HG03039 (cell line): ENCODE data around the gene RBM10.

Experiments used
- ATAC-seq: cut with Tn5 transposase; IDR thresholded peaks from one replicate; pipeline ENCODE4 v1.9.1; 2021; ENCODE audit warnings: mild to moderate bottlenecking, moderate library complexity; ENCODE audit not compliant: unreplicated experiment

Gene RBM10

DNA sequence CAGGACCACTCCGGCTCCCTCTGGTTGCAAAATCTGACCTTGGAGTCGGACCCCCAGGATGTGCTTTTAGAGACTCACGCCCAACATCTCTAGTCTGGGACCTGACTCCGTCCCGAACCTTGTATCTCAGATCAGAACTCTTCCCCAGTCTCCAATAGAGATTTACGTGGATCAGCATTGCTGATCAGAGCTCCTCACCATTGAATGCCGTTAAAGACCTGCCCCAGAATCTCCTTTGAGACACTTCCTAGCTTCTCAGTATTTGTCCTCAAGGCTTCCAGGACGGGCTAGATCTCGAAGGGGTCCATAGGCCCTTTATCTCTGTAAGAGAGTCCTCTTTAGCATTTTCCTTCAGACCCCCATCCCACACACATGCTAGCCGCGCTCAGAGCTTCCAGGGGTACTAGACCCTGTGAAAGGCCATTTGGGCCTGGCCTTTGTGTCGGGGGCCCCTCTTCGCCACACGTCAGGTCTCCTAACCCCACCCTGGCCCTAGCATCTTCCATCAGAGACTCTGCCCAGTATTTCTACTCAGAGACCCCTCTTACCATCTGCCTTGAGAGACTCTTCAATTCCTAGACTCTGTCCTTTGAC, 49.3 kb downstream of the RBM10 start:
- ATAC-seq: no peak

DNA sequence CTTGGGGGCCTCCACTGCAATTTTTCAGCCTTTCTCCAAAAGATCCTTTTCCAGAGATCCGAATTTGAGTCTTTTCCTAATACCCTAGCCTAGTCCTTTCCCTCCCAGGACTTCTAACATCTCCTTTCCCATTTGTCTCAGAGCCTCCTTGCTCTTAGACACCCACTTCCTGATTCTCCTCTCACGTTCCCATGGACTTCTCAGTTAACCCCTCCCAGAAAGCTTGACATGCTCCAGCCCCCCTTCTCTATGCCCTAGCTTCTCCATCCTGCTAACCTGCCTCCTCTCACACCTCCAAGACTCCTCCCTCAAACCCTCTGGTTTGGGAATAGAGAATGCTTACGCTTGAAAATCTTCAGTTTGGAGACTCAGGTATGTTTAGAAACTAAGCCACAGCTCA, 51.1 kb downstream of the RBM10 start:
- ATAC-seq: no peak

DNA sequence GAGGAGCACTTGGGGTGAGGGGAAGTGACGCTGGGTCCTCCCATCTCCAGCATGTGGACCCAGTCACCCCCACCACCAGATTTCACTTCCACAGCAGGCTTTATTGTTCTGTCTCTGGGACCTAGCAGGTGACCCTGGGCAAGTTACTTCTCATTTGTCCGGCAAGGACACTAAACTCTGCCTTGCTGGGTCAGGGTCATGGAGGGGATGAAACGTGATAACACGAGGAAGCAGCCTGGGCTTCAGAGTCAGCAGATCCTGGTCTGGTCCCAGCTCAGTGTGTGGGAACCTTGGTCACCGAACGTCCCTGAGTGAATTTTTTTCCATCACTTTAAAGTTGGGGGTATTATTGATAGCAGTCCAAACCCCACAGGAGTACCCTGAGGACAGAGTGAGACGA, 52.5 kb downstream of the RBM10 start:
- no peak for ATAC-seq

DNA sequence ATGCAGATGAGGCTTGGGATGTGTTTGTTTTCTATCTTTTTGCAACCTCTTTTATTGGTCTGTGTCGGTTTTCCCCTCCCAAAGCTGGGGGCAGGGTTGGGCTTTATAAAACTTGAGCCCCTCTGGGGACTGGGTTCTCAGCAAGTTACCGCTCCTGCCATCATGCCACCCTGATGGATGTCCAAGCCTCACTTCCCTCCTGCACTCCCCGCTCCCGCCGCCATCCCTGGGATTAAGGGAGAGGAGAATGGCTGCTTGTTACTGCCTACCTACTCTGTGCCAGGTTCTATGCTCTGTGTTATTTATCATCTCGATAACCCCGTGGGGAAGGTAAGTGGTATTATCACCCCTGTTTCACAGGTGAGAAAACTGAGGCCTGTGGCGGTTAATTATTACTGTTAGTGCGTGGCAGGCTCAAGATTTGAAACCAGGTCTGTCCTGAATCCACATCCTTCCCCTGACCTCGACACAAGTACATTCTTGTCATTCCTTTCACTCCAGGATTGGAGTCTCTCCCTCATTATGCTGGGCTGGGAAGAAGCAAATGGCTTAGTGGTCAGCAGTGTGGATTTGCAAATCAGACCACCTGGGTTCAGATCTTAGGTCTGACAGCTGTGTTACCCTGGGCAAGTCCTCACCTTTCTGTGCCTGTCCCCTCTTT, 53.1 kb downstream of the RBM10 start:
- no peak for ATAC-seq

DNA sequence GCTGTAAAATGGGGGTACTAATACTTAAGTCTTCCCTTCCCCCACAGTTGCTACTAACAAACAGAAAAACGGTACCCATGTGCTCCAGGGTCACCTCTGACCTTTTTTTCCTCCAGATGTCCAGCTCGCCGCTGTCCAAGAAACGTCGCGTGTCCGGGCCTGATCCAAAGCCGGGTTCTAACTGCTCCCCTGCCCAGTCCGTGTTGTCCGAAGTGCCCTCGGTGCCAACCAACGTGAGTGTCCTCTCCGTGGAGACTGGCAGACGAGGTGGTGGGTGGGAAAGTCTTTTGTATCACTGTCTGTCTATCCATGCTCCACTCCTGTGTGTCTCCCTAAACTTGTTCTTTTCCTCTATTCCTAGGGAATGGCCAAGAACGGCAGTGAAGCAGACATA, 53.7 kb downstream of the RBM10 start:
- ATAC-seq: no peak

DNA sequence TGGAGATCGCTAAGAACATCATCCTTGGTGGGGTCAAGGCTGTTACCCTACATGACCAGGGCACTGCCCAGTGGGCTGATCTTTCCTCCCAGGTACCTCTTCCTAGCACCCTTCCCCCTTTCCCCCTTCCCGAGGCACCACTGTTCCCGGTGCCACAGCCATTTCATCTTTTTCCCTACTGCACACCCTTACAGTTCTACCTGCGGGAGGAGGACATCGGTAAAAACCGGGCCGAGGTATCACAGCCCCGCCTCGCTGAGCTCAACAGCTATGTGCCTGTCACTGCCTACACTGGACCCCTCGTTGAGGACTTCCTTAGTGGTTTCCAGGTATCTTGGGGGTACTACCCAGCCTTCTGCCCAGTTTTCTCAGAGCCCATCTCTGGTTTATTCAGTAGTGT, 54.3 kb downstream of the RBM10 start:
- ATAC-seq: no peak

DNA sequence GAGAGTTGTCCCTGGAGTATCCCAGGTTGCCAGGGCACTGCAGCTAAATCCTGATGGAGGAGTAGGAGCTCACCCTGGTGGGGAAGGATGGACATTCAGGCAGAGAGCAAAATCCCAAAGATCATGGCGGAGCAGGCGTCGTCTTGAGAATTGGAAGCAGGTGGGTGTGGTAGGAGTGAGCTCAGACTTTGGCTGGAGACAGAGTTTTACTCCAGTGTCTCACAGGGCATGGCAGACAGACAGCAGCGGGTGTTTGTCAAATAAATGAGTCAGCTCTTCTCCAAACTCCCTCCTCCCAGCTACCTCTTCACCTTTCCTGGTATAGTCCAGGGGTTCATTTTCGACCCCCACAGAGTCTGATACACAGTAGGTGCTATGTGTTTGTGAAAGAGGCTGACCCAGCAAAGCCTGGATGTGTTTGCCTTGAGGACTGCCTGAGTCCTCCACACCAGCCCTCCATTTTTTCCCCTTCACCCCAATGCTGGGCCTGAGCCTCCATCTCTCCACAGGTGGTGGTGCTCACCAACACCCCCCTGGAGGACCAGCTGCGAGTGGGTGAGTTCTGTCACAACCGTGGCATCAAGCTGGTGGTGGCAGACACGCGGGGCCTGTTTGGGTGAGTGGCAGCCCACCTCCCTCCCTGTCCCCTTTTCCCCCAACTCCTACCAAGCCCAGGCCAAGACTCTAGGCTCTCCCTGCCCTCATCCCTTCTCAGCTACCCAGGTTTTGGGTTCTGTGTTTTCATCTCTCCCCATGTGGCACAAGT, 55.5 kb downstream of the RBM10 start:
- no peak for ATAC-seq

DNA sequence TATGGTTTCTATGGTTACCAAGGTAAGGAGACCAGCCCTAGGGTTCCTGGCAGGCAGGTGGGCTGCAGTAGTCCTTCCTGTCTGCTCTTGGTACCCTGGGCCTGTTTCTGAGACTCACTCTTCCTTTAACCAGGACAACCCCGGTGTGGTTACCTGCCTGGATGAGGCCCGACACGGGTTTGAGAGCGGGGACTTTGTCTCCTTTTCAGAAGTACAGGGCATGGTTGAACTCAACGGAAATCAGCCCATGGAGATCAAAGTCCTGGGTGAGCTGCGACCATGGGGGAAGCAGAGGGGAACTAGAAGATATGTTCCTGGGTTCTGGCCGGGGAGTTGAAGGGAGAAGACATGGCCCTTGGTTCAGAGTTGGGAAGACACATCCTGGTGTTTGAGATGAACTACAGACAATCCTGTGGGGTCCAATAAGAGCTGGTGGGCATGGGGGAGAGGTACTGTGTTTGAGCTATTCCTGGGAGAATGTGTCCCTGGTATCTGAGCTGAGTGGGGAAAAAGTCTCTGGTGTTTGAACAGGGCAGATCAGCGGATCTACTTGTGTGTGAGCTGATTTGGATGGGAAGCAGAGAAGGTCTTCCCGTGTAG, 56.4 kb downstream of the RBM10 start:
- no peak for ATAC-seq

DNA sequence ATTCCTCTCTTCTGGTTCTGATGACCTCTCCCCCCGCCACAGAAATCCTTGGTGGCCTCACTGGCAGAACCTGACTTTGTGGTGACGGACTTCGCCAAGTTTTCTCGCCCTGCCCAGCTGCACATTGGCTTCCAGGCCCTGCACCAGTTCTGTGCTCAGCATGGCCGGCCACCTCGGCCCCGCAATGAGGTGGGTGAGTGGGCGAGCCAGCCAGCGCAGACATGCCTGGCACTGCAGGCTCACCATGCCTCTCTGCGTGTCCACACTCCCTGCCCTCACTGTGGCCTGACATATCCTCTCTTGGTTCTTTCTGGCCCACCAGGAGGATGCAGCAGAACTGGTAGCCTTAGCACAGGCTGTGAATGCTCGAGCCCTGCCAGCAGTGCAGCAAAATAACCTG, 57.3 kb downstream of the RBM10 start:
- no peak for ATAC-seq

DNA sequence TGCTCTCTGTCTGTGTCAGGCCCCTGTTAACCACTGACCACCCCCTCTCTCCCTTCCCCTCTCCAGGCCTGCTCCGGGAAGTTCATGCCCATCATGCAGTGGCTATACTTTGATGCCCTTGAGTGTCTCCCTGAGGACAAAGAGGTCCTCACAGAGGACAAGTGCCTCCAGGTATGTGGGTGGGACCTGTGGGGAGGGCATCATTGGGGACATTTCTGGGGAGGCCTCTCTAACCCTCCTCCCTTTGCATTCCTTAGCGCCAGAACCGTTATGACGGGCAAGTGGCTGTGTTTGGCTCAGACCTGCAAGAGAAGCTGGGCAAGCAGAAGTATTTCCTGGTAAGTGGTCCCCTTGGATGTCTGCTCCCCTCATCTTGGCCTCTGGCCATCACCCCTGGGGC, 57.9 kb downstream of the RBM10 start:
- no peak for ATAC-seq

DNA sequence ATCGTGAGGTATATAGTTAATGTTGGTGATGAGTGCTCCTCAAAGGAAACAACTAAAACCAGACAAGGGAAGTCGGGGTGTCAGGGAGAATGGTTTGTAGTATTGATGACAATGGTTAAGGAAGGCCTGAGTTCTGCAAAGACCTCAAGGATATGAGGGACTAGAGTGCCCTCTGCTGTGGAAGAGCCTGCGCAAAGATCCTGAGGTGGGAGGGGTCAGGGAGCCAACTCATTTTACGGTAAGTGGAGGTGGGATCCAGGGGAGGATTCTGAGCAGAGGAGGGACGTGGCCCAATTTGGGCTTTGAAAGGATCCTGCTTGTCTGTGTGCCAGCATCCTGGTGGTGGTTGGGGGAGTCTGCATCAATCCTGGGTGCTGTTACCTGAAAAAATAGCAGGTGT, 59.9 kb downstream of the RBM10 start:
- ATAC-seq: no peak

DNA sequence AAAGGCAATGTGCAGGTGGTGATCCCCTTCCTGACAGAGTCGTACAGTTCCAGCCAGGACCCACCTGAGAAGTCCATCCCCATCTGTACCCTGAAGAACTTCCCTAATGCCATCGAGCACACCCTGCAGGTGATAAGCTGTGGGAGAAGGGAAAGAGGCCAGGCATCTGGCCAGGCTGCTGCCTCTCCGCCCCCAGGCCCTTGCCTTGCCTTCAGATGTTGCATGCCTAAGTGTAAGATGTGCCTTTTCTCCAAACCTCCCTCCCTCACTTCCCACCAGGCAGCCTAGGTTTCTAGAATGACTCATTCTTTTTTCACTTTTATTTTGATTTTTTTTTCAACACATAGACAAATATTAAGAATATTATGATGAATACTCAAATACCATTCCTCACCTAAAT, 61.3 kb downstream of the RBM10 start:
- ATAC-seq: no peak

DNA sequence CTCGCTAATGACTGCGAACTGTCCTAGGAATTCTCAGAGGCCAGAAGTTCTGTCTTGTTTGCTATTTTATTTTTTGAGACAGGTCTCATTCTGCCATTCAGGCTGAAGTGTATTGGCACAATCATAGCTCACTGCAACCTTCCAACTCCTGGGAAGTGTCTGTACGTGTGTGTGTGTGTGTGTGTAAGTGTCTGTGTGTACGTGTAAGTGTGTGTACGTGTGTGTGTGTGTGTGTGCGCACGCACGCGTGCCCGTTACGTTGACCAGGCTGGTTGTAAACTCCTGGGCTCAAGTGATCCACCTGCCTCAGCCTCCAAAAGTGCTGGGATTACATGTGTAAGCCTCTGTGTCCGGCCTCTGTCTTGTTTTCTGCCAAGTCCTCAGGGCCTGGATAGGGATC, 63.1 kb downstream of the RBM10 start:
- no peak for ATAC-seq

DNA sequence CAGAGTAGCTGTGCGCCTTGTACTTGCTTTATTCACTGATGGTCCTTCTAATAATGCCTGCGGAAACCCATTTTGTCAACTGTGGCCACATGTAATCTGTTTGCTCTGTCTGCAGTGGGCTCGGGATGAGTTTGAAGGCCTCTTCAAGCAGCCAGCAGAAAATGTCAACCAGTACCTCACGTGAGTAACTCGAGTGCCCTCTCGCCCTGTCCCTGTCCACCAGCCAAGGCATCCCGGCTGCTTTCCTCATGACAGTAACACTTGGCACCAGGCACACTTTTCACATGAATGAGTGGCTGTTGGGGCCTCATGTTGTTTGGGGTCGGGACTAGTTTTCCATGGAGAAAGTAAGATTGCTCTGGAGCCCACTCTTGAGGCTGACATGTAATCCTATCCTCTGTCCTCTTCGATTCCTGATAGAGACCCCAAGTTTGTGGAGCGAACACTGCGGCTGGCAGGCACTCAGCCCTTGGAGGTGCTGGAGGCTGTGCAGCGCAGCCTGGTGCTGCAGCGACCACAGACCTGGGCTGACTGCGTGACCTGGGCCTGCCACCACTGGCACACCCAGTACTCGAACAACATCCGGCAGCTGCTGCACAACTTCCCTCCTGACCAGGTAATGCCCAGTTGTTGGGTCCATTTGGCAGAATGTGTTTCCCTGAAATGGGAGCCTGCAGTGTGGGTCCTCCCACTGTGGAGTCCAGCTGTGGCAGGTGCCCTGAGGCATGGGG, 64.7 kb downstream of the RBM10 start:
- no peak for ATAC-seq

DNA sequence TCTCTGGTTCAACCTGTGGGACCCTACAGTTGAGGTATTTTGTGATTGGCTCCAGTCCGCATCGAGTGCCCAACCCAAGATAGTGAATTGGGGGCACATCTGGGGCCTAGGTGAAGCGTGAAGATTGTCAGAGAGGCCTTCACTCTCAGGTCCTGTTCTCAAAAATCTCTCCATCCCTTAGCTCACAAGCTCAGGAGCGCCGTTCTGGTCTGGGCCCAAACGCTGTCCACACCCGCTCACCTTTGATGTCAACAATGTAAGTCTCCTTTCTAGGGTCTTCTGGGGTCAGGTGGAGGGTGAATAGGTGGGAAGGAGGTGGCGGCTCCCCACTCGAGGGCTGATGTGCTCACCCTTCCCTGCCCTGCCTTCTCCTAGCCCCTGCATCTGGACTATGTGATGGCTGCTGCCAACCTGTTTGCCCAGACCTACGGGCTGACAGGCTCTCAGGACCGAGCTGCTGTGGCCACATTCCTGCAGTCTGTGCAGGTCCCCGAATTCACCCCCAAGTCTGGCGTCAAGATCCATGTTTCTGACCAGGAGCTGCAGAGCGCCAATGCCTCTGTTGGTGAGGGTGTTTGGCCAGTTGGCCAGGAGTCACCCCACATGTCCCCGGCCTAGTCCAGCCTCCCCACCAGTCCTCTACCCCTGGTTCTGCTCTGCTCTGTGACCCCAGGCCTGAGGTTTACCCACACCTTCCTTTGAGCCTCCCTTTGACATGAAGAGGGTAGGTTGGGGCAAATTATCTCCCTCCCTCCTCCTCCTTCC, 65.8 kb downstream of the RBM10 start:
- no peak for ATAC-seq

DNA sequence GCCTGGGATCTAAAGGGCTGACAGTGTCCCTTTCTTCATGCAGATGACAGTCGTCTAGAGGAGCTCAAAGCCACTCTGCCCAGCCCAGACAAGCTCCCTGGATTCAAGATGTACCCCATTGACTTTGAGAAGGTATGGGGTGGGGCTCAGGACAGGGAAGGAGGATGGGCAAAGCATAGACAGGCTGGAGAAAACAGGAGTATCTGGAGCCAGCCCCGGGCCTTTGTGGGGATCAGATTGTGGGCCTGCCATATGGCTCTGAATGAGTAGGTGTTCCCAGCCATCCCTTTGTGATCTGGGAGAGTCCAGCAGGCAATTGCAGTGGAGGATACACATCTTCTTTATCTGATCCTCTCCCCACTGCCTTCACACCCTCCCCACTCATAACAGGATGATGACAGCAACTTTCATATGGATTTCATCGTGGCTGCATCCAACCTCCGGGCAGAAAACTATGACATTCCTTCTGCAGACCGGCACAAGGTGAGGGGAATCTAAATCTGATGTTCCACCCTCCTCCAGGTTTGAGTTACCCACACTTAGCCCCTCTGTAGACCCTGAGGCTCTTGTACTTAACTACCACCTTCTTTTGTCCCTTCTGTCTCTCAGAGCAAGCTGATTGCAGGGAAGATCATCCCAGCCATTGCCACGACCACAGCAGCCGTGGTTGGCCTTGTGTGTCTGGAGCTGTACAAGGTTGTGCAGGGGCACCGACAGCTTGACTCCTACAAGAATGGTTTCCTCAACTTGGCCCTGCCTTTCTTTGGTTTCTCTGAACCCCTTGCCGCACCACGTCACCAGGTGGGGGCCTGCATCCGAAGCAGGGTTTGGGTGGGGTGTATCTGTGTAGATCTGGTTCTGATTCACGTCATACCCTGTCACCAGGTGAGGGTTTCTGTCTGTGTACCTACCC, 67.6 kb downstream of the RBM10 start:
- no peak for ATAC-seq

DNA sequence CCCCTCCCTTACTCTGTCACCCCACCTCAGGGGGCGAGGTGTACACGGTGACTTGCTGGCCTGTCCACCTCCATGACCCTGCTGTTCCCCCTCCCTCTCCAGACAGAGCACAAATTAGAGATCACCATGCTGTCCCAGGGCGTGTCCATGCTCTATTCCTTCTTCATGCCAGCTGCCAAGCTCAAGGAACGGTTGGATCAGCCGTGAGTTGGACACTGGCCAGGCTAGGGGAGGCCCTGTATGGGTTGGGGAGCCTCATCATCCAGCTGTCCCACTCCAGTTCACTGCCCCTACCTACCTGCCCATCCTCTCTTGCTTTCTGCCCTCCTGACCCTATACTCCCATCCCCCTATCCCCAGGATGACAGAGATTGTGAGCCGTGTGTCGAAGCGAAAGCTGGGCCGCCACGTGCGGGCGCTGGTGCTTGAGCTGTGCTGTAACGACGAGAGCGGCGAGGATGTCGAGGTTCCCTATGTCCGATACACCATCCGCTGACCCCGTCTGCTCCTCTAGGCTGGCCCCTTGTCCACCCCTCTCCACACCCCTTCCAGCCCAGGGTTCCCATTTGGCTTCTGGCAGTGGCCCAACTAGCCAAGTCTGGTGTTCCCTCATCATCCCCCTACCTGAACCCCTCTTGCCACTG, 69.5 kb downstream of the RBM10 start:
- no peak for ATAC-seq

DNA sequence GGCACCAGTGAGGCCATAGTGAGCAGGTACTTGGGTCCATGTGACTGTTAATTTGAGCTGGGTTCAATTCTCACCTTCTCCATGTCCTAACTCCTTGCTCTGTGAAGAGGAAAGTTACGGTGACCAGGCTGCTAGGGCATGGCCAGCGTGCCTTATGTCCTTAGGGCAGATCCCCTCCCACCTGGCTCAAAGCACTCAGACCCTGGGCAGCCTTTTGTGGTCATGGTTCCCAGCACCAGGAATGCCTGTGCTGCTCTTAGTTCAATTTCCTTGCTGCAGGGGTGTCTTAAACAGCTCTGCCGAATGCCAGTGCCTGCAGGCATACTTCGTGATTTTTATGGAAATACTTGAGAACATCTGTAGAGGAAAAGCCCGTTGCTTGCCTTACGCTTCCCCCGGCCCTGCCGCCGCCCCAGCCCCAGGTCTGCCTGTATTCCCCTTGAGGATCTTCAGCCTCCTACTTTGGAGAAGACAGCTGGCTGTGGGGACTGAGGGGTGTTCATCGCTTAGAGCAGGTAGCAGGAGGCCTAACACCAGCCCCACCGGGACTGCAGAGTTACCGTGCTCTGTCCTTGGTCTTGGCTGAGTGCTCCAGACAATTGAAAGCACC, 70.4 kb downstream of the RBM10 start:
- ATAC-seq: no peak
